NCI-H345 (cell line): ENCODE measurements around the gene COLEC12.

ENCODE experiments used
- DNase-seq: peaks from one replicate; lab custom pipeline; 2025; lab: John Stamatoyannopoulos, UW

Gene COLEC12

DNA sequence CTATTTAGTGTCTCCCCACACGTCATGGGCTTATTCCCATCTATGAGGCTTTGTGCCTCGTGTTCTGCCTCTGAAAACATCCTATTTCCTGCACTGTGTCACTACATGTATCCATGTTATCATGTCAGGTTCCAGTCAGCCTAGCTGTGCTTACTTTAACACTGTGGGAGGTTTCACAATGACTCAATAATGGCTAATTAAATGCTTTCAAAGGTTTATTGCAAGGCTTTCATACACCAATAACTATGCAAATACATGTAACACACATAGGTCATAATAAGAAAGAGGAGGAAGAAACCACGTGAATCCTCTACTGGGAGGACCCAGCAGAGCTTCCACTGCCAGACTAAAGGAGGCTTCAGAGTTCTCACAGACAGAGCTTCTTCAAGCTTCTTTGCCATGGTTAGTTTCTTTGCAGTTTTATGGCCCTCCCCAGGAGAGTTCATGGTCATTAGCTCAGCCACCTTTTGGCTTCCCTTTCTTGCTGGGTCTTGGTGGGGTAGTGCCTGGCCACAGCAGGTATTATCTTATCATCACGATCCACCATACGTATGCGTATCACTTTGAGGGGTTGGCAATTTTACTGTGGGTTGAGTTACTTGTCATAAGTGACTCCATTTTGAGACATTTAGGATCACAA, 5.1 kb upstream of the COLEC12 start:
- no peak for DNase-seq

DNA sequence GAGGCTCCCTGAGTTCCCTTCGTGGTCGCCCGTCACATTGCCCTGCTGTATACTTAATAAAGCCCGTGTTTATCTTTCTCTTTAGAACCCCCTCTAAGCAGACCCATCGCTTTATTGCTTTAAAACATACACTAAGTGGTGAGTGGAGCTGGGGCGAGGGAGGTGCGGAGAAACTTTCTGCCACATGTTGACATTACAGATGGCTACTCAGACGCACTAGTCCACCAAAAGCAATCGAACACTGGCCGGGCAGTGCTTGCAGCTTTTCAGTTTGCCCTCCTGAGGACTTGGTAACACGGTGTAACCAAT, 859 bp upstream of the COLEC12 start:
- no peak for DNase-seq

DNA sequence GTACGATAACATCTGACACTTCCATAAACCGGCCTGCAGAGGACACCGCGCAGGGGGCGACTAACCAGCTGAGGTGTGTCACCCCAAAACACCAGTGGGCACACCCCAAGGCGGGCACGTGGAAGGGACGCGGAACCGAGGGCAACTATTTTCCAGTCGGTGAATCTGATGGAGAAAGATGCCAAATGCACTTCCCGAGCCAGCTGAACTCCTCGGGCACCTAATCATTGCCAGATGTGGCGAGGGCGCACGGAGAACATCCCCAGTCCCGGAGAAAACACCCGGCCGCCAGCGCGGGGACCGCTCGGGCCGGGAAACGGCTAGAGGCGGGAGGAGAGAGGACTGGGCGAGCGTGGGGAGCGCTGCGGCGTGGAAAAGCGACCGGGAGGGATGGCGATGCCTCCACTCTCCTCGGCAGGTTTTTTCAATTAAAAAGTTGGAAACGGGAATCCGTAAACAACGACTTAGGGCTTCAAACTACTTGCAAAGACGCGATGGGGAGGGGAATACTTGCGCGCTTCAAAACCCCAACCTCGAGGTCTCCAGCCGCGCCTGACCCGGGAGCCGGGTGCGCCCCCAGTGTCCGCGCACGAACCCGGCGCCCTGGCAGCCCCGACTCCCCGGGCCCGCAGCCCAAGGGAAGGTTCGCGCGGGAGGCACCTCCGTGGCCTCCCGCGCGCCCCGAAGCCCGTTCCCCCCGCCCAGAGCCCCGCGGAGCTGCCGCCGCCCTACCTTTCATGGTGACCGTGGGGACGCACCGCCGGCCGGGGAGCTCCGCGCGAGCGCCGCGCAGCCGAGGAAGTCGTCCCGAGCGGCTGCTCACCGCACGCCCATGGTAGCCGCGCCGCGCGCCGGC, 497 bp downstream of the COLEC12 start:
- DNase-seq: no peak

DNA sequence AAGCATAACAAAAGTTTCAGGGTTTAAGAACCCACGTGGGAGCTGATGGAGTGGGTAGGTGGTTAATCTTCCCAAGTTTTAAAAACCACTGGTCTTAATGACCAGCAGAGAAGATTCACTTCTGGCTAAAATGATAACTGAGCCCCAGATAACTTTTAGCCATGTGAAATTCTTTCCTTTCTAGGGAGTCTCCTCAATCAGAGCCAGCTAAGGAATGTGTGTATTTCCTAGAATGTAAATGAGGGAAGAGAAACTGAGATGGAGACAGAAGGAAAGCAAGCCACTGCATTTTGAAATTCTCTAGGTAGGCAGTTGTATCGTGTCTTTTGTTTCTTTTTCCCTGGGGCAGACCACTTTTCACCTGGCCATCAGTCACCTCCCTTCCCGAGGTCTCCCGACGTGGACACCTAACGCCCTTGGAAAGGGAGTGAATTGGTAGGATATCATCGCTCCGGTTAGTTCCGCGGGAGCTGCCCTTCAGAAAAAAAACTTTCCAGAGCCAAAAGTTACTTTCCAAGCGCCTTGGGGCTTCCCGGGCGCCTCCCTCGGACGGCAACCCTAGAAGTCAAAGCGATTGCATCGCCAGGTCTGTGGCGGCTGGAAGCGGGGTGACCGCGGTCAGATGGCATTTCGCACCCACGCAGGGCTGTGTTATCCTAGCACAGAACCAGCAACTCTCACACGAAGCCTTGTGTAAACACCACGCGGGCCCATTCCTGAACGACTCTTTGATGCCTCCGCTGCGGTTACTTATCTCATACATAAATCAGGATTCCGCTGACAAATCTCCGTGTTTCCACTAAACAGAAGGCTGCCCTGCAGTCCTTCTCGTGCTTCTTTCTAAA, 1.3 kb downstream of the COLEC12 start:
- DNase-seq: no peak

DNA sequence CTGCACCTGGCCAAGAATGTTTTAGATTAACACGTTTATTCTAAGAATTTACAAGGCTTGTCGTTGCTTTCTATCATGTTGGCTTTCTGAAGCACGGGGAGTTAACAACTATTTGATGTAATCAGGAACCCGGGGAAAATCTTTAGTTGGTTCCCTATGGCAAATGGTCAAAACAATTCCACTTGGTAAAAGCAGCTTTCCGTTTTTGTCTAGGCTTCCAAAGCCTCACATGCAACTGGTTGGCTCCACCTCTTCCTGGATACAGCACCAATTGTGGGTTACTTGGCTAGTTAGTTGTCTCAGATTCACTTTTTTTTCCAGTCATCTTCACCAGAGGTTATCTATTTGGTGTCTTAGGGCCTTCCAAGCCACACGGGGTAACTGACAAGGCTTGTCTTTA, 2.8 kb downstream of the COLEC12 start:
- no peak for DNase-seq

DNA sequence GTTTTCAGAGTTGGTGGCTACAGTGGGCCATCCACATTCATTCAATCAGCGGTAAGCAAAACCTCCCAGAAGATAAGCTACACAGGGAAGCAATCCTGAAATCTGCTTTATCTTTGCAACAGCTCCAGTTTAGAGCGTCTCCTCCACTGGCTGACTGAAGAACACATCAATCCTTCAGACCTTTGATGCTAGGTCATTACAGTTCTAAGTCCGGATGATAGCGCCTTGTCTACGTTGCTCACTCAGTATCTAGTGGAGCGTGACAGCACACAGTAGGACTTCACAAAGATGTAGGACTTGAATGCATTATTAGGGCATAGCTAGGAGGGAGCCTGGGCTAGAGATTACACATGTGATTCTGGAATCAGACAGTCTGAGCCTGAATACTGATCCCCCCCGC, 5.0 kb downstream of the COLEC12 start:
- no peak for DNase-seq

DNA sequence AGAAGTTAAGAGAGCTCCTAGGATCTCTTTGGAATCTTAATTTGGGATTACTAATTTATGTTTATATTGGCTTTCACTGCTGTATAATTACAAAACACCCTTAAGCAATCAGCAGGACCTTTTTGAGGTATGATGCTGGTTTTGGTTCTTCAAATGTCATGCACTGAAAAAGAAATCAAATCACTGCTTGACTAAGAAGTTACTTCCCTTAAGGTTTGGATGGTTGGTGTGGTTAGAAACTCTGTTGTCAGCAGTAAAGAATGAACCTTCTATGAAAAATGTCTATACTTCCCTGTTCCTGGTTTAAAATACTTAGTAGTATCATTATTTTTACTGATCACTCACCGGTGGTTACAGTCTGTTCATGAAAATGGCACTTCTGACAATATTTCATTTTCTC, 5.5 kb downstream of the COLEC12 start:
- DNase-seq: no peak

DNA sequence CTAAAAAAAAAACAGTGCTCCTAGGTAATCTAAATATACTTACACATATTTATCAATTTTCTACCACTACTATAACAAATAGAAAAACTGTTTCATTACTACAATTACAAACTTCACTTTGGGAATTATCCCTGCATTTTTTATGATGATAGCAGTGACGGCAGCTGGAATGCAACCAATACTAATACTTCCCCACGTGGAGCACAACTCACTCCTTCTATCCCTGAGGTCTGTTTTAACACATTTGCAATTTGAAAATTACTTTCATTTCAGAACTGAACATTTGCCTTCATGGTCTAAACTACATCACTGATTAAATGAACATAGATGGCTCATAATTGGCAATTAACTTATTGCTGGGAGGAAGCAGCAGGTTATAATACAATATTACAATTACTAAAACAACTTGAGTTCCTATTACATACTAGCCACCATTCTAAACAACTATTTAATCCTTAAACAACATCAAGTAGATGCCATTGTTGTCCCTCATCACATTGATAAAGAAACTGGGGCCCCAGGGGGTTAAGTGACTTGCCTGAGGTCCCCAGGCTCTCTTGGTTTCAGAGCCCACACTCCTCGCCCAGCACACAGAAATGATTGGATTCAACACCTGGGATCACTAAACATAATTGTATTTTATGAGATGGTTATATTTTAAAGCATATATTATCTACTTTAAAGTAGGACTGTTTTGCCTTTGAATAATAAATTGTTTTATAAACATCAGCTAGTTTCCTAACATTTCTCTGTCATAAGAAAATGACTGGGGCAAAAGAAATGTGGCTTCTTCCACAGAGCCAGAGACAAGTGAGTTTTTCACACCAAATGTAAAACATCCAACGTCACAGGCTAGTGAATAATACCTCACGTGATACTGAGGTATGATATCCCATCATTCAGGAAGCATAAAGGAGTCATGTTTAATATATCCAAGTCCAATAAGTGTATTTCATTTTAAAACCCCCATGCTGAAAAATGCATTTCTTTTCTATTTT, 6.2 kb downstream of the COLEC12 start:
- no peak for DNase-seq

DNA sequence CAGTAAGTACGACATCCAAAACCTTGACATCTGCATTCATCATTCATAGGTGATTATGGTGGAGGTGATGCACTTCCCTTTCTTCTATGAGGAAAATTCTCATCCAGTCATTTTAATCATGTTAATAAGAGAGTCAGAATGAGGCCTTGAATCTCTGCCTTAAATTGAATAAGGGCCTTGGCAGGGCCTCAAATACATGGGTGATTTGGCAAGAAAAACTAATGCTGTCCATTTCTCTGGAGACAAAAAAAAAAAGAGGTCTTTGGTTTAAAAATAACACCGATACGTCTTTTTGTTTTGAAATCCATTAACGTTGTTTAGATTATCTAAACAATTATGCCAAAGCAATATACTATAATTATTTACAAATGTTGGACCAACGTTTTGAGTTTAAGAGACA, 8.1 kb downstream of the COLEC12 start:
- no peak for DNase-seq

DNA sequence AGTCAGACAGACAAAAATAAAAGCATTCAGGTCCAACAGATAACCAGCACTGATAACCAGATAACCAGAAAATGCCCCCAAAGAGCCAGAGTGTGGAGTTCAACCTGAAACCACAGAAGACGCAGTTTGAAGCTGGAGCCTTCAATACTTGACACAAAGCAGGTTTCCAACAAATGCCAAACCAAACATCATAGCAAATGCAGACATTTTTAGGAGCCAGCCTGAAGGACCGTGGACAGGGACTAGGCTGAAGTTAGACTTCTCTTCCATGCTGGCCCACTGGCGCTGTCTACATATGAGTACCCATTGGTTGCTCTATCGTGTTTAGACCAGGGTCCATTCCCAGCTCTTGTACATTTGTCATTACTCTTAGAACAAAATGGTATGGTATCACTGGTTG, 9.9 kb downstream of the COLEC12 start:
- no peak for DNase-seq

DNA sequence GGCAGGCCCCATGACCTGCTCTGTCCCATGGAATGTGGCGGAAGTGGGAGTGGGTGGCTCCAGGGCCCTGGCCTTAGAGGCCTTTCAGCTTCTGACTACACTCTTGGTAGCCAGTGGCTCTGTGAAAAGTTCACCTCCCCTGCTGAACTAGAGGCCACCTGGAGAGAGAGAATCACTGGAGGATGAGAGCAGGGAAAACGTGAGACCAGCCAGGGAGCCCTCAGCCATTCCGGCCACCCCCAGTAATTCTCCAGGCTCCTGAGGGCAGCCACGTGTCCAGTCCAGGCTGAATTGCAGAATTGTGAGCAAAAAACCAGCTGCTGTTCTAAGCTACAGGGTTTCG, 10.5 kb downstream of the COLEC12 start:
- DNase-seq: no peak

DNA sequence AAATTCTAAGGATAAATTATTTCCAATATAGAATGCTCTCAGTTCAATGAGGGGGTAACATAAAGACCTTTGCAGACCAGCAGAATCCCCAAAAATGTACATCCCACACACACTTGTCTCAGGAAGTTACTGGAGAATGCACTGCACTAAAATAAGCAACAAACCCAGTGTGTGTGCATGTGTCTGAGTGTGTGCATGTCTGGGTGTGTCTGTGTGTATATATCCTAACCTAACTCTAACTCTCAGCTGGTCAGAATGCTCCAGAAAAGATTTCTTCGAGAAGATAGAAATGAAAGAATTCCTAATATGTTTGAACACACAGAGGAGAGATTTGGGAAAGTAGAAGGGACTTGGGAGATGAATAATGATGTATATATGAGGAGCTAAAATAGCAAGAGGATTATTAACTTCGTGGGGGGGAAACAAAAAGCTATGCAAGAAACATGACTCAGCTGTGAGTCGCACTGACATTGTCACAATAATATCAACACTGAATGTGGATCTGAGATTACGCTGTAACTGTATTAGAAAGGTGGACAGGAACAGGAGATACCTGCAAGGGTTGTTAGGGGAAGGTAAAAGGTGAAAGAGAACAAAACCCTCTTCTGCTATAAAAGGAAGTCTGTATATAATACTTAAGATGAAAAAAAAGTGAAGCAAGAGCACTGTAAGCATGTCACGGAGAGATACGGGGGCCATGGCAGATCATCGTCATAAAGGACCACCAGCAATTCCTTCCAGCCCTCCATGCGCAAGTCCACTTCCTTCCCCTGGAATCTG, 11.1 kb downstream of the COLEC12 start:
- DNase-seq: no peak

DNA sequence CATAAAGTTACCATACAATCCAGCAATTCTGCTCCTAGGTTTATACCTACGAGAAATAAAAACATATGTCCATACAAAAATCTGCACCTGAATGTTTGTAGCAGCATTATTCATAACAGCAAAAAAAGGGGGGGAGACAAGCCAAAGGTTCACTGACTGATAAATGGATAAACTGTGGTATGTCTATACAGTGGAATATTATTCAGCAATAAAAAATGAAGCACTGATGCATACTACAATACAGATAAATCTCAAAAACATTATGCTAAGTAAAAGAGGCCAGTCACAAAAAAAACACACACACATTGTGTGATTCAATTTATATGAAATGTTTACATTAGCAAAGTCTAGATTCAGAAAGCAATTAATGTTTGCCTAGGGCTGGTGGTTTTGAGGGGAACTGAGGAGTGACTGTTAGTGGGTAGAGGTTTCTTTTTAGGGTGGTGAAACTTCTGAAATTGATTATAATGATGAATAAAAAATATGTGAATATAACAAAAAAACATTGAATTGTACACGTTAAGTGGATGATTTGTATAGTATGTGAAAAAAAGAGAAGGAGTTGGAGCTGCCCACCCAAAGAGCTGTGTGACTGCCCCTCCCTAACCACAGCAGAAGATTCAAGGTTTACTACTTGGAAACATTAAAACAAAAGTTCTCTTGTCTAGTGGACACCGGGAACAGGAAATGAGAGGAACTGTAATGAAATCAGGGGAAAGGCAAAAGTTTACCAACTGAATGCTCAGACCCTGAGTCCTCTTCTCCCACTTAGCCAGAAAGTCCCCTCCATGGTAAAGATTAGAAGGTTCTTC, 13.4 kb downstream of the COLEC12 start:
- no peak for DNase-seq

DNA sequence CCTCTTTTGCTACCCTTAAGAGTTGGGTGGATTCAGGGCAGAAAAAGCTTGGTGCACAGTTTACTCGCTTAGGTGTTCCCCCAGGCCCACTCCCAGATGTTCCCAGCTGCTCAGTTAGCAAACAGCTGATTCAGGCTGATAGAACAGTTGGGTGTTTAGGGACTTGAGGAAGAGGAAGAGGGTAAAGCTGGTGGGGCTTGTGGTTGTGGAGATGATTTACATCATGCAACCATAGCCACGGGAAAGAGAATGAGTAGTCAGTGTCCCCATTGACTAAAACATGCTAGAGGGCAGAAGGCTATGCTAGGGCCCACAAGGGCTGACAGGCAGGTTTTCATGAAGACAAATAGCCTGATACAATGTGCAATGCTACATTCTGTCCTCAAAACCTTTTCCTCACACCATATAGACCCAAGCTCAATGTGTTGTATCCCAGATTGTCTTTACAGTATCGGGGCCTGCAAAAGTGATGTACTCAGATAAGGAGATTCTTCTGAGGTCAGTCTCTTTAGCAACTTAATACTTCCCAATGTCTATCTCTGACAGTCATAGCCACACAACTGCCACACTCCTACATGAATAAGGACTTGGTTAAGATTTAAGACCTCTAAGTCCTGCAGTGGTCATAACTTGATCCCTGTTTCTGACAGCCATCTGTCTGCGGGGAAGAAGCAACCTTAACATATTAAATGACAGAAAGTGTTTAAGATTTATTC, 15.6 kb downstream of the COLEC12 start:
- DNase-seq: no peak

DNA sequence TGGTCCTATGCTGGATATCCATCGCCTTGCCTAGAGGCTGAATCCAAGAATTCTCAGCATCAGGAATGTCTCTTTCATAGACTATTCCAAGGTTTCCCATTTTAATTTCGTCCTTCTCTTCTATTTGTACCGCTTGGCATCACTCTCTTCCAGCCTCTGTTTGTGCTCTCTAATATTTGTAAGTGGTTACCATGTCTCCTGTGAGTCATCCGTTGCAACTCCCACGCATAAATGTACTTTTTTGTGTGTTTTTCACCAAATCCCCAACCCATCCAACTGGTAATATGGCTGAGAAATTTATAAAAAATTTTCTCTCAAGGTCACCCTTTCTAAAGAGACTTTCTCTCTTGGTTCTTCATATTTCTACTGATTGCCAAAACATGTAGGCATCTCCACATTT, 21.8 kb downstream of the COLEC12 start:
- no peak for DNase-seq

DNA sequence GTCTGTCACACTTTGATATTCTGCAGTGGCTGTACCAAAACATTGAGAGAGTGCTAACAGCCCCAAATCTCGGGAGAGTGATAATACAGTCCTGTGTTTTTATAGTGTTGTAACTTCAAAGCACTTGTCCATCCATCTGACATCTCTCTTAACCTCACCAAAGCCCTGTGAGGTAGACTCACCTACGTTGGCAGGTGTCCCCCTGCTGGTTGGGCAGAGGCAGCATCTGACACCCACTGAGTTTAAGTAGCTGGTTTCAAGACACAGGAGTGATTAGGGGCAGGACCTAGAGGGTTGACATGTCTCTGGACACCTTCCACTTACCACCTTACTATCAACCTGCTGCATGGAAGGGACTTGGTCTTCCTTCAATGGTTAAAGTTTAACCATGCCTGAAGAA, 22.9 kb downstream of the COLEC12 start:
- DNase-seq: no peak

DNA sequence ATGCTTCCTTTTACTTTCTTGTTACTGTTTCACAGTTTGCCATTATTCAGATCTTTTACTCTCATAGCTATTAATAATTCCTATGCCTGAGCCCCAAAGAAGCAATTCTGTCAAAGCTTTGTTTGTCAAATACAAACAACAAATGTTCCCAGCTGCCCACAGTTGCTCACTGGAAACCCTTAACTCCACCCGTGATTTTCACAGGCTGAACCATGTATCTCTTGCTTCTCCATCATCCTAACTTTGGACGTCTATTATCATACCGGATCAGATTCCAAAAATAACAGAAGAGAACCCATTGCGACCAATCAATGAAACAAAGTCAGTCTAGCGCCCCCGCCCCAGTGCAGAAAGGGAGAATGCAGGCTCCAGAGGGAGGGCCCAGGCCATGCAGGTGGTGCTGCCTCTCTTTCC, 24.2 kb downstream of the COLEC12 start:
- no peak for DNase-seq

DNA sequence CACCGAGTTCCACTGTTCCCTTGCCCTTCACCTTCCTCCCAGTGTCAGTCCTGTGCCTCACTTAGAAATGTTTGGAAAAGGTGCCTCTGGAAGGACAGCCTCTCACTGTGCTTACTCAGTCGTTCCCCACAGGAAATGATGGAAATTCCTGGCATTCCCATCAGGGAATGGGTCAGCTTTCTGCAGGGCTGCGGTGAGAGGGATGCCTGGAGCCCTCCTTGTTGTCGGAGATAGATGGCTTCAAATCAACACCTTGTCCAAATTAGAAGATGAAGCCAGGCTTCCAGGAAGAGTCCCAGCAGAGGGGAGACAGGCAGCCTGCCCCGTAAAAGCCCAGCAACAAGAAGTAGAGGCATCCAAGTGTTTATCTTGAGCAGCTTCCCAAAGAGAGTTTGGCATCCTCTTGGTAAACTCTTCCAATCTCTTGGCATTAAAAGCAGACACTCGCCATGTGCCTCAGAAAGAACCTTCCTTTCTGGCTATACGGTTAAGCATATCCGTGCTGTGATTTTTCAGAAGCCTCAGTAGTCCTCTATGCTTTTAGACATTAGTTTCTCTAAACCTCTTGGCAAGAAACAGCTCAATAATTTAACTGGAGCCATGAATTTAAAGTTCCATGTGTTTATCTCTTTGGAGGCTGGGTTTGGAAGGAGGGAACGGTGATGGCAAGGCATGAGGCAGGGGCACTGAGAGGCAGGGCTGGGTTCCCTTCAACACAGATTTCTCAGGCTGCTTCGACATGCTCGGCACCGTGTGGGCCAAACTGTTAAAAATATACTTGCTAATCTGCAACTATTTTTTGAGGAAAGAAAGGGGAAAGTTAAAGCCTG, 25.1 kb downstream of the COLEC12 start:
- DNase-seq: no peak

DNA sequence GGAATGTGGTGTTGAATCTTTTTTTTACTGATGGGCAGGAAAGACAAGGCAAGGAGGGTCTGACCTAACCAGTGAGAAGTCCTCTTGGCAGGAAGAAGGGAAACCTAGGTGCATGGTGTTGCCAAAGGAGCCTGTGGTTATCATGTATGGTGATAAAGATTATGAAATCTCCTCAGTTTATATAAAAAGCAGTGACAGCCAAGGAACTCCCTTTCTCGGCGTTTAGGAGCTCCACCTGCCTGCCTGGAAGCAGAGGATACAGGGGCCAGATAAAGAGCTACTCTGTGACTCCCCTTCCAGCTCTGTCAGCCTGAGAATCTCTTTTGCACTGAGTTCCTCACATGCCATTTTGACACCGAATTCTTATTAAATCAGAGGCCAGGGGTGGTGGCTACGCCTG, 26.1 kb downstream of the COLEC12 start:
- no peak for DNase-seq
